Islet of Langerhans (tissue), 1 donor: ENCODE measurements around the gene NFATC2.
"Not testable (repeated sequence)": the region's sequence is repeated elsewhere in the genome, so short reads cannot be mapped to it uniquely, and the experiment has no call there.

ENCODE experiments used
- FAIRE-seq: peaks from one replicate; lab custom pipeline; 2011; peaks lifted over from hg19 to GRCh38; lab: Jason Lieb, UNC

NFATC2 gene

GRCh38 chr20:51567622-51568021, 25.1 kb upstream of the NFATC2 start:
- no peak for FAIRE-seq

GRCh38 chr20:51566594-51566993, 24.1 kb upstream of the NFATC2 start:
- FAIRE-seq = no peak

GRCh38 chr20:51565298-51566144, 23.0 kb upstream of the NFATC2 start:
- FAIRE-seq = no peak

- FAIRE-seq = no peak
These were observed 21.2 kb upstream of the NFATC2 start for GRCh38 chr20:51563486-51564332.

- no peak for FAIRE-seq
These were observed 20.6 kb upstream of the NFATC2 start for GRCh38 chr20:51563174-51563485.

GRCh38 chr20:51562332-51563173, 20.0 kb upstream of the NFATC2 start:
- no peak for FAIRE-seq

GRCh38 chr20:51562027-51562331, 19.5 kb upstream of the NFATC2 start:
- FAIRE-seq = no peak

GRCh38 chr20:51560550-51561307, 18.2 kb upstream of the NFATC2 start:
- no peak for FAIRE-seq

- no peak for FAIRE-seq
These were observed 17.5 kb upstream of the NFATC2 start for GRCh38 chr20:51560042-51560441.

- FAIRE-seq = no peak
These were observed 12.1 kb upstream of the NFATC2 start for GRCh38 chr20:51554538-51555165.

GRCh38 chr20:51553897-51554486, 11.5 kb upstream of the NFATC2 start:
- no peak for FAIRE-seq

- no peak for FAIRE-seq
These were observed 8.7 kb upstream of the NFATC2 start for GRCh38 chr20:51551186-51551585.

GRCh38 chr20:51549474-51549873, 7.0 kb upstream of the NFATC2 start:
- no peak for FAIRE-seq

GRCh38 chr20:51547951-51548350, 5.4 kb upstream of the NFATC2 start:
- FAIRE-seq = no peak

- no peak for FAIRE-seq
These were observed 3.0 kb upstream of the NFATC2 start for GRCh38 chr20:51545515-51545914.

- no peak for FAIRE-seq
These were observed 886 bp upstream of the NFATC2 start for GRCh38 chr20:51543422-51543788.

- no peak for FAIRE-seq
These were observed 417 bp downstream of the NFATC2 start for GRCh38 chr20:51542033-51542570.

GRCh38 chr20:51541189-51542032, 1.1 kb downstream of the NFATC2 start:
- FAIRE-seq = no peak

GRCh38 chr20:51540580-51540979, 1.9 kb downstream of the NFATC2 start:
- FAIRE-seq = no peak

GRCh38 chr20:51540074-51540473, 2.4 kb downstream of the NFATC2 start:
- FAIRE-seq = not testable (repeated sequence)
